Measurements from ENCODE around the gene IL36G. TPM values are rescaled to one million over a fixed set of nuclear protein-coding genes. Genes with fewer than 3 reads are reported as not detected.

The IL36G gene
- total and polyA plus RNA-seq, 2 donors (not counting 1 experiment from before 2014, with no cell fraction given) = not detected

- no peak overlapping the region for H3K4me2 ChIP-seq (ENCODE audit: extremely low read depth, insufficient read depth, low read length)
- no peaks in the 10 kb centered on the region for H3K79me2 ChIP-seq (ENCODE audit: control insufficient read depth, insufficient read depth, low read length)
- no peaks in the 10 kb centered on the region for H3K27me3 ChIP-seq (ENCODE audit: control insufficient read depth, insufficient read depth, low read length)
These were observed 28.4 kb upstream of the IL36G start for GRCh38 chr2:112949456-112949855.

DNA sequence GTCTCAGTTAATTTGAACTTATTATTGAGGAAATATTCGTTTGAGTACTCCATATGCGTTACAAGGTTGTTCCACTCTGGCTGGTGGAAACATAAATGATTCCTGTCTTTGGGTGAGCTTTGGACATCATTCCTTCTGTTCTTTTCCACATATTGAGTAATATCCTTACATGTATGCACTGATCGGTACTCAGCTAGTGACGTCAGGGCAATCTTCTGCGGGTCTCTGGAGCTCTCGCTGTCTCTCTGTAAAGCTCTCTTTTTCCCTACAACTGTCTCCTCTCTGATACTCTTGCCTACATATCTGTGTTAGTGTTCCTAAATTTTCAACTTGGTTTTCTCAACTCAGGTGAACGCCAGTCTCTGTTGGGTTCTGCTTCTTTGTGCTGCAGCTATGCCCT is 23.4 kb upstream of the IL36G start:
- no peaks in the 10 kb centered on the region for H3K4me1 ChIP-seq (ENCODE audit: control insufficient read depth, extremely low read depth, insufficient read depth, low read length)
- no peak overlapping the region for H3K4me2 ChIP-seq (ENCODE audit: extremely low read depth, insufficient read depth, low read length)
- H3K79me2 ChIP-seq (ENCODE audit: control insufficient read depth, insufficient read depth, low read length) = no peaks in the 10 kb centered on the region
- no peak overlapping the region for H3K4me3 ChIP-seq (replicated peaks in 1 of 4; ENCODE audit: control extremely low read depth in 1 of 4, insufficient read depth in 1 of 4, low read depth in 3 of 4, low read length in 4 of 4)
- H2AFZ ChIP-seq (ENCODE audit: low read length) = no peak overlapping the region
- H3K9ac ChIP-seq (ENCODE audit: insufficient read depth, low read length) = no peak overlapping the region
- H4K20me1 ChIP-seq (ENCODE audit: control insufficient read depth, extremely low read depth, insufficient read depth, low read length) = no peaks in the 10 kb centered on the region
- TF ChIP-seq, protein P1, sequence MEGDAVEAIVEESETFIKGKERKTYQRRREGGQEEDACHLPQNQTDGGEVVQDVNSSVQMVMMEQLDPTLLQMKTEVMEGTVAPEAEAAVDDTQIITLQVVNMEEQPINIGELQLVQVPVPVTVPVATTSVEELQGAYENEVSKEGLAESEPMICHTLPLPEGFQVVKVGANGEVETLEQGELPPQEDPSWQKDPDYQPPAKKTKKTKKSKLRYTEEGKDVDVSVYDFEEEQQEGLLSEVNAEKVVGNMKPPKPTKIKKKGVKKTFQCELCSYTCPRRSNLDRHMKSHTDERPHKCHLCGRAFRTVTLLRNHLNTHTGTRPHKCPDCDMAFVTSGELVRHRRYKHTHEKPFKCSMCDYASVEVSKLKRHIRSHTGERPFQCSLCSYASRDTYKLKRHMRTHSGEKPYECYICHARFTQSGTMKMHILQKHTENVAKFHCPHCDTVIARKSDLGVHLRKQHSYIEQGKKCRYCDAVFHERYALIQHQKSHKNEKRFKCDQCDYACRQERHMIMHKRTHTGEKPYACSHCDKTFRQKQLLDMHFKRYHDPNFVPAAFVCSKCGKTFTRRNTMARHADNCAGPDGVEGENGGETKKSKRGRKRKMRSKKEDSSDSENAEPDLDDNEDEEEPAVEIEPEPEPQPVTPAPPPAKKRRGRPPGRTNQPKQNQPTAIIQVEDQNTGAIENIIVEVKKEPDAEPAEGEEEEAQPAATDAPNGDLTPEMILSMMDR (conservative IDR thresholded peaks at IDR 0.05 in 1 of 2, IDR thresholded peaks at IDR 0.05 in 1 of 2; ENCODE audit: low read depth in 1 of 2, low read length in 2 of 2) = no peak
- no peak for TF ChIP-seq EZH2 (IDR thresholded peaks at IDR 0.05; ENCODE audit: low read length, missing control alignments)
- no peak overlapping the region for H3K27ac ChIP-seq (ENCODE audit: insufficient read depth, low read length)
- no peaks in the 10 kb centered on the region for H3K36me3 ChIP-seq (ENCODE audit: control insufficient read depth, insufficient read depth, low read length)
- no peaks in the 10 kb centered on the region for H3K9me3 ChIP-seq (ENCODE audit: control insufficient read depth, insufficient read depth, low read depth, low read length)
- H3K27me3 ChIP-seq (ENCODE audit: control insufficient read depth, insufficient read depth, low read length) = peaks cover 8% of the 10 kb centered on the region
- no peak for DNase-seq (ENCODE audit: low read depth in 2 of 2)

More at GRCh38 chr2:112949456-112949855, 28.4 kb upstream of the IL36G start:
- TF ChIP-seq, protein P1 (conservative IDR thresholded peaks at IDR 0.05 in 1 of 2, IDR thresholded peaks at IDR 0.05 in 1 of 2; ENCODE audit: low read depth in 1 of 2, low read length in 2 of 2) = no peak
- TF ChIP-seq EZH2 (IDR thresholded peaks at IDR 0.05; ENCODE audit: low read length, missing control alignments) = no peak
- no peaks in the 10 kb centered on the region for H3K36me3 ChIP-seq (ENCODE audit: control insufficient read depth, insufficient read depth, low read length)
- no peaks in the 10 kb centered on the region for H3K9me3 ChIP-seq (ENCODE audit: control insufficient read depth, insufficient read depth, low read depth, low read length)
- no peaks in the 10 kb centered on the region for H3K4me1 ChIP-seq (ENCODE audit: control insufficient read depth, extremely low read depth, insufficient read depth, low read length)
- no peaks in the 10 kb centered on the region for H4K20me1 ChIP-seq (ENCODE audit: control insufficient read depth, extremely low read depth, insufficient read depth, low read length)
- no peak overlapping the region for H3K4me3 ChIP-seq (replicated peaks in 1 of 4; ENCODE audit: control extremely low read depth in 1 of 4, insufficient read depth in 1 of 4, low read depth in 3 of 4, low read length in 4 of 4)
- H3K9ac ChIP-seq (ENCODE audit: insufficient read depth, low read length) = no peak overlapping the region
- no peak for DNase-seq (ENCODE audit: low read depth in 2 of 2)
- no peak overlapping the region for H2AFZ ChIP-seq (ENCODE audit: low read length)
- H3K27ac ChIP-seq (ENCODE audit: insufficient read depth, low read length) = no peak overlapping the region

DNA sequence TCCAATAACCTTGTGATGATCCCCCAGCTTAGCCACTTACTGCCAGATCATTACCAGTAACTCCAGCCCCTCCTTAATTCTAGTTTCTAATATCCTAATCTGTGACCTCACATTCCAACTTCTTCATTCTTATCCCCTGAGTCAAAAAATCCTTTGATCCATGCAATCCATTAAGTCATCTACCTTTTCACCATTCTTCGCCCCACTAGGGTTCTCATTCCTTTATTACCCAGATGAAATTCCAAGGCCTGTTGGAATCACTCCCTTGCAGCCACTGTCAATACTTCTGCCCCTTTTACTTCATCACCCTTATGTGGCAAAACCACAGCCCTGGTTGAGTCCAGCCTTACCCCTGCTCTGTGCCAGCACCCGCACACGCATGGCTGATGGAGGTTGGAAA is 20.3 kb upstream of the IL36G start:
- TF ChIP-seq, protein P1 (conservative IDR thresholded peaks at IDR 0.05 in 1 of 2, IDR thresholded peaks at IDR 0.05 in 1 of 2; ENCODE audit: low read depth in 1 of 2, low read length in 2 of 2) = no peak
- no peak for TF ChIP-seq EZH2 (IDR thresholded peaks at IDR 0.05; ENCODE audit: low read length, missing control alignments)
- Histone ChIP-seq H3K36me3 (ENCODE audit: control insufficient read depth, insufficient read depth, low read length) (no peaks in the 10 kb centered on the region), H3K9me3 (ENCODE audit: control insufficient read depth, insufficient read depth, low read depth, low read length) (no peaks in the 10 kb centered on the region), H3K9ac (ENCODE audit: insufficient read depth, low read length) (no peak overlapping the region), H3K79me2 (ENCODE audit: control insufficient read depth, insufficient read depth, low read length) (no peaks in the 10 kb centered on the region), H3K27me3 (ENCODE audit: control insufficient read depth, insufficient read depth, low read length) (peaks cover 13% of the 10 kb centered on the region), H4K20me1 (ENCODE audit: control insufficient read depth, extremely low read depth, insufficient read depth, low read length) (no peaks in the 10 kb centered on the region), H3K4me1 (ENCODE audit: control insufficient read depth, extremely low read depth, insufficient read depth, low read length) (no peaks in the 10 kb centered on the region), H2AFZ (ENCODE audit: low read length) (no peak overlapping the region), H3K4me3 (replicated peaks in 1 of 4; ENCODE audit: control extremely low read depth in 1 of 4, insufficient read depth in 1 of 4, low read depth in 3 of 4, low read length in 4 of 4) (no peak overlapping the region), H3K27ac (ENCODE audit: insufficient read depth, low read length) (no peak overlapping the region), H3K4me2 (ENCODE audit: extremely low read depth, insufficient read depth, low read length) (no peak overlapping the region)
- DNase-seq (ENCODE audit: low read depth in 2 of 2) = peak in 1 of 2 donors; percentile 24
